GM12892 (cell line): Measurements from ENCODE around the gene GPR42.

Experiments
- POLR2A ChIP-seq: IDR thresholded peaks from 2 replicates; pipeline ENCODE4 v1.6.1; 2011; ENCODE audit warnings: low read depth, low read length, control low read depth
- POLR2AphosphoS5 ChIP-seq: IDR thresholded peaks from 2 replicates; pipeline ENCODE4 v1.6.1; 2011; ENCODE audit warnings: low read depth, low read length, control low read depth

- TF ChIP-seq POLR2AphosphoS5 (peak; percentile 69), POLR2A (peak; percentile 67)
Measured at GRCh38 chr19:35330475-35330874, 40.4 kb upstream of the GPR42 start.
